CD4-positive, alpha-beta T cell treated with Interleukin-4 for 4 hours (primary cell): ENCODE measurements around the gene COA6.
"Not testable (repeated sequence)": the region's sequence is repeated elsewhere in the genome, so short reads cannot be mapped to it uniquely, and the experiment has no call there.

Experiments
- DNase-seq: peaks from one replicate; pipeline ENCODE4 v3.0.0-alpha.2; 2020

Gene COA6

GRCh38 chr1:234371414-234371813, 1.8 kb upstream of the COA6 start:
- no peak for DNase-seq

- no peak for DNase-seq
These were observed 1.1 kb upstream of the COA6 start for GRCh38 chr1:234372011-234372757.

- DNase-seq = no peak
These were observed 651 bp downstream of the COA6 start for GRCh38 chr1:234373959-234374254.

GRCh38 chr1:234375672-234376071, 2.4 kb downstream of the COA6 start:
- no peak for DNase-seq

GRCh38 chr1:234379591-234380109, 6.4 kb downstream of the COA6 start:
- not testable (repeated sequence) for DNase-seq

- DNase-seq = no peak
These were observed 8.7 kb downstream of the COA6 start for GRCh38 chr1:234381699-234382555.

GRCh38 chr1:234386122-234386521, 12.9 kb downstream of the COA6 start:
- no peak for DNase-seq

- DNase-seq = no peak
These were observed 14.8 kb downstream of the COA6 start for GRCh38 chr1:234388094-234388493.

- DNase-seq = peak; percentile 18
These were observed 19.9 kb downstream of the COA6 start for GRCh38 chr1:234393190-234393589.

GRCh38 chr1:234395297-234395696, 22.0 kb downstream of the COA6 start:
- DNase-seq = no peak

- no peak for DNase-seq
These were observed 22.8 kb downstream of the COA6 start for GRCh38 chr1:234396092-234396491.

- DNase-seq = no peak
These were observed 23.6 kb downstream of the COA6 start for GRCh38 chr1:234396871-234397270.

- DNase-seq = no peak
These were observed 24.5 kb downstream of the COA6 start for GRCh38 chr1:234397732-234398131.

- DNase-seq = peak; percentile 27
These were observed 25.7 kb downstream of the COA6 start for GRCh38 chr1:234398849-234399381.

GRCh38 chr1:234399515-234399914, 26.3 kb downstream of the COA6 start:
- not testable (repeated sequence) for DNase-seq

- DNase-seq = peak; percentile 55
These were observed 27.5 kb downstream of the COA6 start for GRCh38 chr1:234400773-234401172.

GRCh38 chr1:234401658-234402057, 28.4 kb downstream of the COA6 start:
- no peak for DNase-seq

GRCh38 chr1:234402939-234403338, 29.7 kb downstream of the COA6 start:
- no peak for DNase-seq

GRCh38 chr1:234405676-234406075, 32.4 kb downstream of the COA6 start:
- no peak for DNase-seq

- DNase-seq = no peak
These were observed 33.6 kb downstream of the COA6 start for GRCh38 chr1:234406871-234407270.

- peak; percentile 76 for DNase-seq
These were observed 35.5 kb downstream of the COA6 start for GRCh38 chr1:234408757-234409156.

- peak; percentile 69 for DNase-seq
These were observed 36.1 kb downstream of the COA6 start for GRCh38 chr1:234409328-234409727.

- DNase-seq = no peak
These were observed 39.6 kb downstream of the COA6 start for GRCh38 chr1:234412830-234413229.

GRCh38 chr1:234413485-234413884, 40.2 kb downstream of the COA6 start:
- no peak for DNase-seq
